ENCODE results near the gene CTXN1.

CTXN1 gene

GRCh38 chr19:7915250-7916102 is 10.5 kb downstream of the CTXN1 start:
- H3K27me3 ChIP-seq (ENCODE audit: control insufficient read depth, low read length): peaks cover 41% of the 10 kb centered on the region
- H3F3A ChIP-seq (ENCODE audit: control insufficient read depth, insufficient read depth): peaks cover 2% of the 10 kb centered on the region; the same call in 1 of the 2 replicates
- peaks cover 14% of the 10 kb centered on the region for H3K36me3 ChIP-seq (ENCODE audit: control insufficient read depth, low read length)
- H3K27ac ChIP-seq (ENCODE audit: low read depth, low read length): no peak overlapping the region
- peaks cover 37% of the 10 kb centered on the region for H3K4me1 ChIP-seq (ENCODE audit: control insufficient read depth, low read length)
- H3K4me3 ChIP-seq (ENCODE audit: low read length): peak overlapping the region; percentile 47
- no peaks in the 10 kb centered on the region for H3K9me3 ChIP-seq (ENCODE audit: control insufficient read depth, insufficient read depth, low read length)
- no peaks in the 10 kb centered on the region for H4K20me1 ChIP-seq (ENCODE audit: control insufficient read depth, insufficient read depth, low read depth, low read length)
- no peaks in the 10 kb centered on the region for H3K9me2 ChIP-seq (replicated peaks; ENCODE audit: control insufficient read depth, low read length)
- TF ChIP-seq CTCF (IDR thresholded peaks at IDR 0.05; ENCODE audit: low read depth, low read length, poor library complexity, severe bottlenecking): no peak
- TF ChIP-seq EZH2phosphoT487 (IDR thresholded peaks at IDR 0.05; ENCODE audit: borderline replicate concordance, low read length): no peak
- no peaks in the 10 kb centered on the region for H3K79me2 ChIP-seq (ENCODE audit: control insufficient read depth, low read length)
- peak overlapping the region; percentile 58 for H3K4me2 ChIP-seq (ENCODE audit: low read length)

GRCh38 chr19:7914598-7915045 is 11.3 kb downstream of the CTXN1 start, which contains the start of gene TGFBR3L:
Gene TGFBR3L, plus strand, starts transcription at chr19:7914830.
- Histone ChIP-seq H3K4me3 (ENCODE audit: low read length) (peak within 1 kb of the TSS; percentile 47; the same call in 1 of the 2 replicates), H3K4me1 (ENCODE audit: control insufficient read depth, low read length) (peaks cover 33% of the 10 kb centered on the region), H3K27me3 (ENCODE audit: control insufficient read depth, low read length) (peaks cover 41% of the 10 kb centered on the region), H3K36me3 (ENCODE audit: control insufficient read depth, low read length) (peaks cover 18% of the 10 kb centered on the region), H3K27ac (ENCODE audit: low read depth, low read length) (no peak within 1 kb of the TSS), H3F3A (ENCODE audit: control insufficient read depth, insufficient read depth) (peaks cover 2% of the 10 kb centered on the region; the same call in 1 of the 2 replicates), H4K20me1 (ENCODE audit: control insufficient read depth, insufficient read depth, low read depth, low read length) (no peaks in the 10 kb centered on the region), H3K79me2 (ENCODE audit: control insufficient read depth, low read length) (no peaks in the 10 kb centered on the region), H3K4me2 (ENCODE audit: low read length) (peak within 1 kb of the TSS; percentile 58), H3K9me2 (replicated peaks; ENCODE audit: control insufficient read depth, low read length) (no peaks in the 10 kb centered on the region), H3K9me3 (ENCODE audit: control insufficient read depth, insufficient read depth, low read length) (no peaks in the 10 kb centered on the region)
- TF ChIP-seq CTCF (IDR thresholded peaks at IDR 0.05; ENCODE audit: low read depth, low read length, poor library complexity, severe bottlenecking) (no peak), EZH2phosphoT487 (IDR thresholded peaks at IDR 0.05; ENCODE audit: borderline replicate concordance, low read length) (no peak)

- H3K4me1 ChIP-seq (ENCODE audit: control insufficient read depth, low read length): peaks cover 29% of the 10 kb centered on the region
- no peak overlapping the region for H3K27ac ChIP-seq (ENCODE audit: low read depth, low read length)
- no peaks in the 10 kb centered on the region; the same call in 1 of the 2 replicates for H3F3A ChIP-seq (ENCODE audit: control insufficient read depth, insufficient read depth)
- no peak overlapping the region for H3K4me3 ChIP-seq (ENCODE audit: low read length)
- no peaks in the 10 kb centered on the region for H4K20me1 ChIP-seq (ENCODE audit: control insufficient read depth, insufficient read depth, low read depth, low read length)
- TF ChIP-seq EZH2phosphoT487 (IDR thresholded peaks at IDR 0.05; ENCODE audit: borderline replicate concordance, low read length): no peak
- no peak for TF ChIP-seq CTCF (IDR thresholded peaks at IDR 0.05; ENCODE audit: low read depth, low read length, poor library complexity, severe bottlenecking)
- peaks cover 18% of the 10 kb centered on the region for H3K36me3 ChIP-seq (ENCODE audit: control insufficient read depth, low read length)
- no peaks in the 10 kb centered on the region for H3K9me2 ChIP-seq (replicated peaks; ENCODE audit: control insufficient read depth, low read length)
- no peak overlapping the region for H3K4me2 ChIP-seq (ENCODE audit: low read length)
- H3K9me3 ChIP-seq (ENCODE audit: control insufficient read depth, insufficient read depth, low read length): no peaks in the 10 kb centered on the region
- no peaks in the 10 kb centered on the region for H3K79me2 ChIP-seq (ENCODE audit: control insufficient read depth, low read length)
- H3K27me3 ChIP-seq (ENCODE audit: control insufficient read depth, low read length): peaks cover 41% of the 10 kb centered on the region
These were observed 11.8 kb downstream of the CTXN1 start for GRCh38 chr19:7914099-7914498.
